ENCODE results near the gene SPPL2C.

Gene SPPL2C

GRCh38 chr17:45836047-45837044 lies 8.3 kb upstream of the SPPL2C start:
- no peak for DNase-seq (ENCODE audit: low read depth in 2 of 2)
- TF ChIP-seq, protein P1, sequence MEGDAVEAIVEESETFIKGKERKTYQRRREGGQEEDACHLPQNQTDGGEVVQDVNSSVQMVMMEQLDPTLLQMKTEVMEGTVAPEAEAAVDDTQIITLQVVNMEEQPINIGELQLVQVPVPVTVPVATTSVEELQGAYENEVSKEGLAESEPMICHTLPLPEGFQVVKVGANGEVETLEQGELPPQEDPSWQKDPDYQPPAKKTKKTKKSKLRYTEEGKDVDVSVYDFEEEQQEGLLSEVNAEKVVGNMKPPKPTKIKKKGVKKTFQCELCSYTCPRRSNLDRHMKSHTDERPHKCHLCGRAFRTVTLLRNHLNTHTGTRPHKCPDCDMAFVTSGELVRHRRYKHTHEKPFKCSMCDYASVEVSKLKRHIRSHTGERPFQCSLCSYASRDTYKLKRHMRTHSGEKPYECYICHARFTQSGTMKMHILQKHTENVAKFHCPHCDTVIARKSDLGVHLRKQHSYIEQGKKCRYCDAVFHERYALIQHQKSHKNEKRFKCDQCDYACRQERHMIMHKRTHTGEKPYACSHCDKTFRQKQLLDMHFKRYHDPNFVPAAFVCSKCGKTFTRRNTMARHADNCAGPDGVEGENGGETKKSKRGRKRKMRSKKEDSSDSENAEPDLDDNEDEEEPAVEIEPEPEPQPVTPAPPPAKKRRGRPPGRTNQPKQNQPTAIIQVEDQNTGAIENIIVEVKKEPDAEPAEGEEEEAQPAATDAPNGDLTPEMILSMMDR (IDR thresholded peaks at IDR 0.05; ENCODE audit: low read depth, low read length): no peak
- H3K4me3 ChIP-seq (replicated peaks in 1 of 2; ENCODE audit: low read depth in 2 of 2, low read length in 2 of 2): no peak overlapping the region

DNA sequence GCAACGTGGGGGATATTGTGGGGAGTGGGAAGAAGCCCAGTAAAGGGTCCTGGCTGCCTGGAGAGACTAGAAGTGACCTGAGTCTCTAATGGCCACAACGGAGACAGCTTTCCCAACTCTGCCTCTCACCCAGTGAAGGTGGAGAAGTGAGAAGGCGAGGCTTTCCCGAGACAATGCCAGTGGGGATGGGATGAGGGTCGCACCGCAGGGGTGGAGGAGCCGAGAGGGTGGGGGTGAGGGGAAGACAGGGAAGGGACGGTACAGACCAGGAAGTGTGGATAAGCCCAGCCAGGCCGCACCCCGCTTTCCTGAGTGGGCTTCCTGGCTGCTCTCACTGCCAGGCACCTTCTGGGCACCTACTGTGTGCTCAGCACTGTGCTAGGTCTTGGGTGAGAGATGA lies 7.5 kb upstream of the SPPL2C start:
- no peak overlapping the region for H3K4me3 ChIP-seq (replicated peaks in 1 of 2; ENCODE audit: low read depth in 2 of 2, low read length in 2 of 2)
- no peak for DNase-seq (ENCODE audit: low read depth in 2 of 2)
- TF ChIP-seq, protein P1 (IDR thresholded peaks at IDR 0.05; ENCODE audit: low read depth, low read length): no peak

GRCh38 chr17:45837603-45838002 lies 7.1 kb upstream of the SPPL2C start:
- TF ChIP-seq, protein P1 (IDR thresholded peaks at IDR 0.05; ENCODE audit: low read depth, low read length): no peak
- no peak overlapping the region for H3K4me3 ChIP-seq (replicated peaks in 1 of 2; ENCODE audit: low read depth in 2 of 2, low read length in 2 of 2)
- DNase-seq (ENCODE audit: low read depth in 2 of 2): no peak

GRCh38 chr17:45838751-45839295 lies 5.9 kb upstream of the SPPL2C start:
- no peak overlapping the region for H3K4me3 ChIP-seq (replicated peaks in 1 of 2; ENCODE audit: low read depth in 2 of 2, low read length in 2 of 2)
- no peak for DNase-seq (ENCODE audit: low read depth in 2 of 2)
- TF ChIP-seq, protein P1 (IDR thresholded peaks at IDR 0.05; ENCODE audit: low read depth, low read length): no peak

GRCh38 chr17:45839442-45839841 lies 5.2 kb upstream of the SPPL2C start:
- no peak overlapping the region for H3K4me3 ChIP-seq (replicated peaks in 1 of 2; ENCODE audit: low read depth in 2 of 2, low read length in 2 of 2)
- TF ChIP-seq, protein P1 (IDR thresholded peaks at IDR 0.05; ENCODE audit: low read depth, low read length): no peak
- DNase-seq (ENCODE audit: low read depth in 2 of 2): no peak

DNA sequence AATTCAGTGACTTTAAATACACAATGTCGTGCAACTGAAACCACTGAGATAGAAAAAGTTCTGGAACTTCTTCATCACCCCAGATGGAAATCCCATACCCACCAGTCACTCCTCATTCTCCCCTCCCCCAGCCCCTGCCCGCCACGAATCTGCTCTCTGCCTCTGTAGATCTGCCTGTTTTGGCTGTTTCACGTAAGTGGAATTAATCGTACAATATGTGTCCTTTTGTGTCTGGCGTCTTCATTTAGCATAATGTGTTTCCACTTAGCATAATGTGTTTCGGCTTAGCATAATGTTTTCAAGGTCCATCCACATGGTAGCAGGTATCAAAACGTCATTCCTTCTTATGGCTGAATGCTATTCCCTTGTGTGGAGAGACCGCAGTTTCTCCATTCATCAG lies 3.5 kb upstream of the SPPL2C start:
- TF ChIP-seq, protein P1 (IDR thresholded peaks at IDR 0.05; ENCODE audit: low read depth, low read length): no peak
- no peak for DNase-seq (ENCODE audit: low read depth in 2 of 2)
- H3K4me3 ChIP-seq (replicated peaks in 1 of 2; ENCODE audit: low read depth in 2 of 2, low read length in 2 of 2): no peak overlapping the region
